ENCODE results near the gene FADS1. TPM values are rescaled to one million over a fixed set of nuclear protein-coding genes. Genes with fewer than 3 reads are reported as not detected.

Gene FADS1
- total RNA-seq, 6 donors from 2014 or later = 38.8 to 63.7 (median 53.2) TPM

DNA sequence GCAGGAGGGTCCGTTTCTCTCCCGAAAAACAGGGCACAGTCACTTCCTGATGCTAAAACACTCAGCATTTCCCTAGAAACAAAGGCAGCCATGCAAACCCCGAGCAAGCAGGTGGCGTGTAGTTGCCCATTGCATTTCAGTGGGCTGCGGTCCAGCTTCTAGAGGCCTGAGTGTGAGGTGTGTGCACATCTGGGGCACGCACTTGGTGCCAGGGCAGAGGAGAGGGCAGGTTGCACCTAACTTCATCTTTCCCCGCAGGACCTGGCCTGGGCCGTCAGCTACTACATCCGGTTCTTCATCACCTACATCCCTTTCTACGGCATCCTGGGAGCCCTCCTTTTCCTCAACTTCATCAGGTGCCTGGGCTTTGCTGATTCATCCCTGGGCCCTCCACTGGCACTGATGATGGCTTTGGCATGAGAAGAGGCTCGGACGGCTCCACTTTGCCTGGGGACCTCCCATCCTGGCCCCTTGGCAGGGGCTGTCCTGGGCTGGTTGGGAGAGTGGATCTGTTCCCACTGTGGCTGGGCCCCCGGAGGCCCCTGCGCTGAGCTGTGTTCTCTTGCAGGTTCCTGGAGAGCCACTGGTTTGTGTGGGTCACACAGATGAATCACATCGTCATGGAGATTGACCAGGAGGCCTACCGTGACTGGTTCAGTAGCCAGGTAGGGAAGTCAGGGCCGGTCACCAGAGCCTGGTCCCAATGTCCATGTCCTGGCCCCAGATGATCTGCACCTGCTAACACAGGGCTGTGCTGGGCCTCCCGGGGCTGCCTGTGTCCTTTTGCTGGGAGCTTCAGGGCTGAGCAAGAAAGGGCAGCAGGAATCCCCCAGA lies 46.1 kb upstream of the FADS1 start:
- no peak for DNase-seq
- ATAC-seq (ENCODE audit: low FRiP score in 2 of 2) = no peak
- Histone ChIP-seq H3K27ac (no peak overlapping the region), H3K4me3 (no peak overlapping the region), H3K27me3 (no peaks in the 10 kb centered on the region), H3K9me3 (no peaks in the 10 kb centered on the region), H3K4me1 (no peaks in the 10 kb centered on the region), H3K36me3 (peaks cover 0 to 53% (median 24%) of the 10 kb centered on the region in 4 donors)
- WGBS, 2 donors = 91% methylated on average over 14 to 16 of the region's 18 CpGs
- TF ChIP-seq POLR2A (IDR thresholded peaks at IDR 0.05) = no peak

GRCh38 chr11:61861634-61862033 lies 44.8 kb upstream of the FADS1 start:
- no peaks in the 10 kb centered on the region for H3K27me3 ChIP-seq
- no peak overlapping the region for H3K27ac ChIP-seq
- H3K9me3 ChIP-seq = no peaks in the 10 kb centered on the region
- no peak overlapping the region for H3K4me3 ChIP-seq
- 68 to 78% methylated on average over 8 of the region's 9 CpGs for WGBS, 2 donors
- no peak for DNase-seq
- no peaks in the 10 kb centered on the region for H3K4me1 ChIP-seq
- TF ChIP-seq POLR2AphosphoS5 (IDR thresholded peaks at IDR 0.05) = no peak
- TF ChIP-seq, protein P1, sequence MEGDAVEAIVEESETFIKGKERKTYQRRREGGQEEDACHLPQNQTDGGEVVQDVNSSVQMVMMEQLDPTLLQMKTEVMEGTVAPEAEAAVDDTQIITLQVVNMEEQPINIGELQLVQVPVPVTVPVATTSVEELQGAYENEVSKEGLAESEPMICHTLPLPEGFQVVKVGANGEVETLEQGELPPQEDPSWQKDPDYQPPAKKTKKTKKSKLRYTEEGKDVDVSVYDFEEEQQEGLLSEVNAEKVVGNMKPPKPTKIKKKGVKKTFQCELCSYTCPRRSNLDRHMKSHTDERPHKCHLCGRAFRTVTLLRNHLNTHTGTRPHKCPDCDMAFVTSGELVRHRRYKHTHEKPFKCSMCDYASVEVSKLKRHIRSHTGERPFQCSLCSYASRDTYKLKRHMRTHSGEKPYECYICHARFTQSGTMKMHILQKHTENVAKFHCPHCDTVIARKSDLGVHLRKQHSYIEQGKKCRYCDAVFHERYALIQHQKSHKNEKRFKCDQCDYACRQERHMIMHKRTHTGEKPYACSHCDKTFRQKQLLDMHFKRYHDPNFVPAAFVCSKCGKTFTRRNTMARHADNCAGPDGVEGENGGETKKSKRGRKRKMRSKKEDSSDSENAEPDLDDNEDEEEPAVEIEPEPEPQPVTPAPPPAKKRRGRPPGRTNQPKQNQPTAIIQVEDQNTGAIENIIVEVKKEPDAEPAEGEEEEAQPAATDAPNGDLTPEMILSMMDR (IDR thresholded peaks at IDR 0.05) = no peak
- TF ChIP-seq EP300 (IDR thresholded peaks at IDR 0.05) = no peak
- TF ChIP-seq POLR2A (IDR thresholded peaks at IDR 0.05) = no peak
- H3K36me3 ChIP-seq = peaks cover 0 to 59% (median 33%) of the 10 kb centered on the region in 4 donors
- no peak for ATAC-seq (ENCODE audit: low FRiP score in 2 of 2)

GRCh38 chr11:61860054-61860903 lies 43.5 kb upstream of the FADS1 start:
- Histone ChIP-seq H3K36me3 (peaks cover 0 to 56% (median 28%) of the 10 kb centered on the region in 4 donors), H3K4me3 (no peak overlapping the region), H3K9me3 (no peaks in the 10 kb centered on the region), H3K27ac (no peak overlapping the region), H3K27me3 (no peaks in the 10 kb centered on the region), H3K4me1 (no peaks in the 10 kb centered on the region)
- no peak for ATAC-seq (ENCODE audit: low FRiP score in 2 of 2)
- no peak for DNase-seq
- TF ChIP-seq, protein P1 (IDR thresholded peaks at IDR 0.05) = no peak
- TF ChIP-seq EP300 (IDR thresholded peaks at IDR 0.05) = no peak
- no peak for TF ChIP-seq POLR2A (IDR thresholded peaks at IDR 0.05)
- no peak for TF ChIP-seq POLR2AphosphoS5 (IDR thresholded peaks at IDR 0.05)
- 86 to 88% methylated on average over 14 to 16 of the region's 16 CpGs for WGBS, 2 donors

DNA sequence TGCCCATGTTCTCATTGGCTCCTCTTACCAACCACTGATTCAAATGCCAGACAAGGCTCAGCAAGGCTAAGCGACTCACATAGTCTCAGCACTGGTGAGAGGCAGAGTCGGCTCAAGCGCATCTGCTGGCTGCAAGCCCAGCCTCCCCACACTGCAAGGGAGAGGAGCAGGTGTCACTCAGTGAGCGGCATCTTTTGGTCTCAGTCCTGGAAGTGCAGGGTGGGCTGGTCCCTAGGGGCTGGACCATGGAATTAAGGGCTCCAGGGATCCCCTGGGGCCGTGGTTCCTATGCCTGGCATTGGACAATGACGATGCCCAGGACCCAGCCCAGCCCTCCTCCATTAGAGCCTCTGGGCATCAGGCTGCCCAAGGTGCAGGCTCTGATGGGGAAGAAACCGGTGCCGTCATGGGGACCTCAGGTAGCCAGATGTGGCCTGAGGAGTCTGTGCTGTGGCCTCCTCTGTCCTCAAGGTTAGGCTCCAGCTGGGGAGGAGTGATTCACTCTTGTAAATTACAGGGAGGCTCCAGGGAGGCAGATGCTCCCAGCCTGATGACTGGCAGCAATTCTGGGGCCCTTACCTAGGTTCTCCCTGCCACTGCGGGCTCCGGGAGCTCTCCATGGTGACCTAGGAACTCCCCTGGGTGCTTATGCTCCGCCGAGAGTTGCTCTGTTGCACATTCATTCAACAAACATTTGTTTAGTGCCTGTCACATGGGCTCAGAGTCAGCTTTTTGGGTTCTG lies 39.3 kb upstream of the FADS1 start:
- ATAC-seq (ENCODE audit: low FRiP score in 2 of 2) (no peak), DNase-seq (no peak)
- Histone ChIP-seq H3K36me3 (peaks cover 0 to 53% (median 33%) of the 10 kb centered on the region in 4 donors), H3K9me3 (no peaks in the 10 kb centered on the region), H3K27ac (no peak overlapping the region), H3K4me1 (no peaks in the 10 kb centered on the region), H3K4me3 (no peak overlapping the region), H3K27me3 (no peaks in the 10 kb centered on the region)
- TF ChIP-seq POLR2AphosphoS5 (IDR thresholded peaks at IDR 0.05) (no peak), POLR2A (IDR thresholded peaks at IDR 0.05) (no peak), EP300 (IDR thresholded peaks at IDR 0.05) (no peak)
- TF ChIP-seq, protein P1 (IDR thresholded peaks at IDR 0.05) = no peak
- WGBS, 2 donors = 96% methylated on average over 12 of the region's 12 CpGs; no CpG with 5 or more reads in 1 of the 2 donors
